Smooth muscle cell (in vitro differentiated cells): ENCODE measurements around the gene SMIM29. TPM values are rescaled to one million over a fixed set of nuclear protein-coding genes. Genes with fewer than 3 reads are reported as not detected.

ENCODE experiments used
- DNase-seq: peaks from one replicate; lab custom pipeline; 2025; ENCODE audit not compliant: unreplicated experiment; lab: John Stamatoyannopoulos, UW
- H2AFZ ChIP-seq: fragments of 200-600 bp; sonication (generic); 2 replicates; pipeline ENCODE4 v1.6.0; 2016; ENCODE audit warnings: antibody characterized with exemption, low read depth, mild to moderate bottlenecking
- H3F3A ChIP-seq: fragments of 200-600 bp; sonication (generic); 2 replicates; pipeline ENCODE4 v1.6.0; 2017; ENCODE audit warnings: antibody characterized with exemption, low read depth
- H3K27ac ChIP-seq: fragments of 200-600 bp; sonication (generic); 2 replicates; pipeline ENCODE4 v1.5.1; 2016; ENCODE audit warnings: low read depth, mild to moderate bottlenecking
- H3K27me3 ChIP-seq: fragments of 200-600 bp; sonication (generic); 2 replicates; pipeline ENCODE4 v1.6.1; 2016; ENCODE audit warnings: low read depth, mild to moderate bottlenecking
- H3K36me3 ChIP-seq: fragments of 200-600 bp; sonication (generic); 2 replicates; pipeline ENCODE4 v1.5.1; 2016; ENCODE audit warnings: low read depth
- H3K4me1 ChIP-seq: fragments of 200-600 bp; sonication (generic); 2 replicates; pipeline ENCODE4 v1.5.1; 2016; ENCODE audit warnings: low read depth
- H3K4me2 ChIP-seq: fragments of 200-600 bp; sonication (generic); 2 replicates; pipeline ENCODE4 v1.6.0; 2016; ENCODE audit warnings: mild to moderate bottlenecking
- H3K4me3 ChIP-seq: fragments of 200-600 bp; sonication (generic); 2 replicates; pipeline ENCODE4 v1.5.1; 2016; ENCODE audit warnings: mild to moderate bottlenecking
- H3K79me2 ChIP-seq: fragments of 200-600 bp; sonication (generic); 2 replicates; pipeline ENCODE4 v1.6.0; 2016; ENCODE audit warnings: low read depth, mild to moderate bottlenecking
- H3K9ac ChIP-seq: fragments of 200-600 bp; sonication (generic); 2 replicates; pipeline ENCODE4 v1.6.0; 2016; ENCODE audit warnings: low read depth
- H3K9me3 ChIP-seq: fragments of 200-600 bp; sonication (generic); replicated peaks from 2 replicates; pipeline ENCODE4 v1.5.1; 2016; ENCODE audit warnings: low read depth
- H4K20me1 ChIP-seq: fragments of 200-600 bp; sonication (generic); 2 replicates; pipeline ENCODE4 v1.6.0; 2016; ENCODE audit warnings: low read depth
- WGBS: methylation state at CpG from one replicate; pipeline ENCODE4 v1.1.7; 2016; ENCODE audit warnings: low lambda C conversion rate; 5-methylcytosine and 5-hydroxymethylcytosine counted together
- polyA plus RNA-seq: library from polyadenylated mRNA; unstranded; fragments of >200 nt; fragmentation: Nextera tagmentation; extraction: Ambion mirVana; gene quantifications from 2 replicates; pipeline ENCODE4 v1.2.1, GENCODE V29; 2016
- total RNA-seq: library from RNA; depleted of rRNA; stranded (reverse); fragments of >200 nt; gene quantifications from 2 replicates; pipeline ENCODE4 v1.2.3, GENCODE V29; 2014
- TF ChIP-seq, protein P1 (sequence below): fragments of 200-600 bp; sonication (generic); IDR thresholded peaks from 2 replicates; pipeline ENCODE4 v1.5.1; 2017; ENCODE audit warnings: borderline replicate concordance, mild to moderate bottlenecking, antibody characterized with exemption; ENCODE audit not compliant: insufficient read depth, poor library complexity, severe bottlenecking

SMIM29 gene
- total and polyA plus RNA-seq, 2 experiments from 2014 or later = 29.2 to 29.7 TPM

- Histone ChIP-seq H2AFZ (peak overlapping the region; percentile 53), H3K9ac (peak overlapping the region; percentile 83), H3K4me2 (peak overlapping the region; percentile 92), H3K27ac (peak overlapping the region; percentile 61), H3K79me2 (no peaks in the 10 kb centered on the region), H3K9me3 (no peaks in the 10 kb centered on the region), H3K4me3 (peak overlapping the region; percentile 75), H3K36me3 (no peaks in the 10 kb centered on the region), H4K20me1 (no peaks in the 10 kb centered on the region), H3K27me3 (no peaks in the 10 kb centered on the region), H3F3A (peaks cover 9% of the 10 kb centered on the region), H3K4me1 (no peaks in the 10 kb centered on the region)
- DNase-seq = no peak
- TF ChIP-seq, protein P1, sequence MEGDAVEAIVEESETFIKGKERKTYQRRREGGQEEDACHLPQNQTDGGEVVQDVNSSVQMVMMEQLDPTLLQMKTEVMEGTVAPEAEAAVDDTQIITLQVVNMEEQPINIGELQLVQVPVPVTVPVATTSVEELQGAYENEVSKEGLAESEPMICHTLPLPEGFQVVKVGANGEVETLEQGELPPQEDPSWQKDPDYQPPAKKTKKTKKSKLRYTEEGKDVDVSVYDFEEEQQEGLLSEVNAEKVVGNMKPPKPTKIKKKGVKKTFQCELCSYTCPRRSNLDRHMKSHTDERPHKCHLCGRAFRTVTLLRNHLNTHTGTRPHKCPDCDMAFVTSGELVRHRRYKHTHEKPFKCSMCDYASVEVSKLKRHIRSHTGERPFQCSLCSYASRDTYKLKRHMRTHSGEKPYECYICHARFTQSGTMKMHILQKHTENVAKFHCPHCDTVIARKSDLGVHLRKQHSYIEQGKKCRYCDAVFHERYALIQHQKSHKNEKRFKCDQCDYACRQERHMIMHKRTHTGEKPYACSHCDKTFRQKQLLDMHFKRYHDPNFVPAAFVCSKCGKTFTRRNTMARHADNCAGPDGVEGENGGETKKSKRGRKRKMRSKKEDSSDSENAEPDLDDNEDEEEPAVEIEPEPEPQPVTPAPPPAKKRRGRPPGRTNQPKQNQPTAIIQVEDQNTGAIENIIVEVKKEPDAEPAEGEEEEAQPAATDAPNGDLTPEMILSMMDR = no peak
- WGBS = 10% methylated on average over 17 of the region's 17 CpGs
Measured at GRCh38 chr6:34248198-34248726, 544 bp downstream of the SMIM29 start.

- peak overlapping the region; percentile 92 for H3K4me2 ChIP-seq
- H3K79me2 ChIP-seq = no peaks in the 10 kb centered on the region
- no peaks in the 10 kb centered on the region for H3K36me3 ChIP-seq
- H3K9me3 ChIP-seq = no peaks in the 10 kb centered on the region
- no peaks in the 10 kb centered on the region for H4K20me1 ChIP-seq
- no peaks in the 10 kb centered on the region for H3K27me3 ChIP-seq
- no peaks in the 10 kb centered on the region for H3K4me1 ChIP-seq
- WGBS = 90% methylated on average over 6 of the region's 6 CpGs
- H3K4me3 ChIP-seq = no peak overlapping the region
- no peak overlapping the region for H3K9ac ChIP-seq
- peaks cover 9% of the 10 kb centered on the region for H3F3A ChIP-seq
- TF ChIP-seq, protein P1 = no peak
- DNase-seq = no peak
- no peak overlapping the region for H2AFZ ChIP-seq
- no peak overlapping the region for H3K27ac ChIP-seq
Measured at GRCh38 chr6:34247481-34248197, 1.2 kb downstream of the SMIM29 start.

DNA sequence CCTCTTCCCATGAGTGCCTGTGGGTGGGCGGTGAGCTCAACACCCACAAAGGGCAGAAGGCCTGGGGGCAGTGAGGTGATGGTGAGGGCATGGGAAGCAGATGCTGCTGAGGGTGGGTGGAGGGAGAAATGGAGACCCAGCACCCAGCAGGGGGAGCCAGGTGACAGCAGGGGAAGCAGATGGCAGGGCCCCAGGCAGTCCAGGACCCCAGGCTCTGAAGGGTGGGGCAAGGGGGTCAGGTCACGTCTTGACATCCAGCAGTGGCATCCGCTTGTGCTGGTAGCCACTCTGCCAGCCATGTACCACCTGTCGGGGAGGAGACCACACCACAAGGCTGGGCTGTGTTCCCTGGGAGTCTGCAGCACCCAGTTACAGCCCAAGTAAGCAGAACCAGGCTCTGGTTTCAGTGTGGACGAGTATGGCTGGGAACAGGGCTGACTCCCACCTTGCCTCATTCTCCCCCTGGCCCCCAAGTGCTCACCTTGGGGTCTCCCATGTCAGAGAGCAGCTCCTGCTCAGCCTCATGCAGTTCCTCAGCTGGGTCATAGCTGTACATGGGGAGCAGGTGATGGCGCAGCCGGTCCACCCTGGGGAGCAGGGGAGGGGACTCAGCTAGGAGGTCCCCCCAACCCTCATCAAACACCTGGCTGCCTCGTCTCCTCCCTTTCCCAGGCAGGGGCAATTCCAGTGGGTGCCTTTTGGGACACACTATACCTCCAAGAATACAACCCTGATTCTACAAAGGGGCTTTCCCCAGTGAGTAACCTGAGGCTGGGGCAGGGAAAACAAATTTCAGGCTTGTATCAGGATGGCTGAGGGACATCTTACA, 2.0 kb downstream of the SMIM29 start:
- Histone ChIP-seq H3K4me1 (no peaks in the 10 kb centered on the region), H3K9me3 (no peaks in the 10 kb centered on the region), H4K20me1 (no peaks in the 10 kb centered on the region), H3K36me3 (no peaks in the 10 kb centered on the region), H3K9ac (no peak overlapping the region), H3K4me2 (no peak overlapping the region), H2AFZ (no peak overlapping the region), H3K27me3 (no peaks in the 10 kb centered on the region), H3F3A (peaks cover 9% of the 10 kb centered on the region), H3K27ac (no peak overlapping the region), H3K79me2 (no peaks in the 10 kb centered on the region), H3K4me3 (no peak overlapping the region)
- TF ChIP-seq, protein P1 = peak; percentile 38
- 72% methylated on average over 8 of the region's 8 CpGs for WGBS
- DNase-seq = no peak
